Activated naive CD4-positive, alpha-beta T cell treated with anti-CD3 and anti-CD28 coated beads, Interleukin-2, amount 50 U/mL, for 24 hours (primary cell): ENCODE data around the gene DLGAP3.

Source experiments
- H3K27ac Mint-ChIP-seq: one replicate; pipeline ENCODE4 v1.8.0; 2021; ENCODE audit warnings: mild to moderate bottlenecking, mixed read lengths
- H3K27me3 Mint-ChIP-seq: one replicate; pipeline ENCODE4 v1.8.0; 2021; ENCODE audit warnings: mixed read lengths
- H3K36me3 Mint-ChIP-seq: one replicate; pipeline ENCODE4 v1.8.0; 2021; ENCODE audit warnings: mixed read lengths
- H3K4me1 Mint-ChIP-seq: one replicate; pipeline ENCODE4 v1.8.0; 2021; ENCODE audit warnings: mixed read lengths
- H3K4me3 Mint-ChIP-seq: one replicate; pipeline ENCODE4 v1.8.0; 2021; ENCODE audit warnings: mild to moderate bottlenecking, mixed read lengths
- H3K9me3 Mint-ChIP-seq: one replicate; pipeline ENCODE4 v1.8.0; 2021; ENCODE audit warnings: mixed read lengths

DLGAP3 gene

GRCh38 chr1:34845131-34845901 is 84.1 kb downstream of the DLGAP3 start:
- no peaks in the 10 kb centered on the region for H3K9me3 Mint-ChIP-seq
- no peaks in the 10 kb centered on the region for H3K27me3 Mint-ChIP-seq
- peaks cover 6% of the 10 kb centered on the region for H3K36me3 Mint-ChIP-seq
- H3K4me1 Mint-ChIP-seq: peaks cover 16% of the 10 kb centered on the region
- H3K27ac Mint-ChIP-seq: no peak overlapping the region
- no peak overlapping the region for H3K4me3 Mint-ChIP-seq

GRCh38 chr1:34844252-34844634 is 85.2 kb downstream of the DLGAP3 start:
- no peaks in the 10 kb centered on the region for H3K27me3 Mint-ChIP-seq
- no peak overlapping the region for H3K4me3 Mint-ChIP-seq
- no peak overlapping the region for H3K27ac Mint-ChIP-seq
- H3K36me3 Mint-ChIP-seq: peaks cover 5% of the 10 kb centered on the region
- H3K4me1 Mint-ChIP-seq: peaks cover 16% of the 10 kb centered on the region
- no peaks in the 10 kb centered on the region for H3K9me3 Mint-ChIP-seq

- peaks cover 4% of the 10 kb centered on the region for H3K36me3 Mint-ChIP-seq
- no peaks in the 10 kb centered on the region for H3K27me3 Mint-ChIP-seq
- H3K4me1 Mint-ChIP-seq: peaks cover 15% of the 10 kb centered on the region
- no peak overlapping the region for H3K4me3 Mint-ChIP-seq
- no peaks in the 10 kb centered on the region for H3K9me3 Mint-ChIP-seq
- no peak overlapping the region for H3K27ac Mint-ChIP-seq
Observed at GRCh38 chr1:34843392-34844251, 85.8 kb downstream of the DLGAP3 start.

DNA sequence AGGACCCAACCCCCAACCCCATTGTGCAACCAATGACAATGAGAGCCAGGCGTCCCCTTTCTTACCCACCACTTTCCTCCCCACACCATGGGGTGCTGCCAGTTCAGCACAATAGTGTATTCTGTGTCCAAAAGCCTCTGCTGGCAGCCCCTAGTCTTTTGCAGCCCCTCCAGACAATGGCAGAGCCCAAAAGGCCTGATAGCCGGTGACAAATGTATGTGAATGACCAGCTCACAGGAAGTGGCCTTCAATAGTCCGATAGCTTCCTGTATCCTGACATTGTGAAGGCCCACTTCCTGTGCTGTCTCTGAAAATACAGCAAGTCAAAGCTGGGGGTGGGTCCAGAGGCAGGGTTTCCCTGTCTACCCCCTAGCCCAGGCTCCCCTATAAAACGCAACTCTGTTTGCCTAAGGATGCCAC is 86.5 kb downstream of the DLGAP3 start:
- H3K27ac Mint-ChIP-seq: no peak overlapping the region
- H3K4me1 Mint-ChIP-seq: peaks cover 8% of the 10 kb centered on the region
- H3K27me3 Mint-ChIP-seq: no peaks in the 10 kb centered on the region
- H3K9me3 Mint-ChIP-seq: no peaks in the 10 kb centered on the region
- no peak overlapping the region for H3K4me3 Mint-ChIP-seq
- H3K36me3 Mint-ChIP-seq: peaks cover 2% of the 10 kb centered on the region

- no peak overlapping the region for H3K4me3 Mint-ChIP-seq
- no peaks in the 10 kb centered on the region for H3K27me3 Mint-ChIP-seq
- H3K27ac Mint-ChIP-seq: no peak overlapping the region
- no peaks in the 10 kb centered on the region for H3K9me3 Mint-ChIP-seq
- H3K36me3 Mint-ChIP-seq: peaks cover 4% of the 10 kb centered on the region
- peaks cover 7% of the 10 kb centered on the region for H3K4me1 Mint-ChIP-seq
Observed at GRCh38 chr1:34842073-34842472, 87.4 kb downstream of the DLGAP3 start.

- no peak overlapping the region for H3K4me3 Mint-ChIP-seq
- peaks cover 4% of the 10 kb centered on the region for H3K36me3 Mint-ChIP-seq
- peaks cover 7% of the 10 kb centered on the region for H3K4me1 Mint-ChIP-seq
- no peak overlapping the region for H3K27ac Mint-ChIP-seq
- no peaks in the 10 kb centered on the region for H3K9me3 Mint-ChIP-seq
- no peaks in the 10 kb centered on the region for H3K27me3 Mint-ChIP-seq
Observed at GRCh38 chr1:34840426-34840825, 89.0 kb downstream of the DLGAP3 start.

DNA sequence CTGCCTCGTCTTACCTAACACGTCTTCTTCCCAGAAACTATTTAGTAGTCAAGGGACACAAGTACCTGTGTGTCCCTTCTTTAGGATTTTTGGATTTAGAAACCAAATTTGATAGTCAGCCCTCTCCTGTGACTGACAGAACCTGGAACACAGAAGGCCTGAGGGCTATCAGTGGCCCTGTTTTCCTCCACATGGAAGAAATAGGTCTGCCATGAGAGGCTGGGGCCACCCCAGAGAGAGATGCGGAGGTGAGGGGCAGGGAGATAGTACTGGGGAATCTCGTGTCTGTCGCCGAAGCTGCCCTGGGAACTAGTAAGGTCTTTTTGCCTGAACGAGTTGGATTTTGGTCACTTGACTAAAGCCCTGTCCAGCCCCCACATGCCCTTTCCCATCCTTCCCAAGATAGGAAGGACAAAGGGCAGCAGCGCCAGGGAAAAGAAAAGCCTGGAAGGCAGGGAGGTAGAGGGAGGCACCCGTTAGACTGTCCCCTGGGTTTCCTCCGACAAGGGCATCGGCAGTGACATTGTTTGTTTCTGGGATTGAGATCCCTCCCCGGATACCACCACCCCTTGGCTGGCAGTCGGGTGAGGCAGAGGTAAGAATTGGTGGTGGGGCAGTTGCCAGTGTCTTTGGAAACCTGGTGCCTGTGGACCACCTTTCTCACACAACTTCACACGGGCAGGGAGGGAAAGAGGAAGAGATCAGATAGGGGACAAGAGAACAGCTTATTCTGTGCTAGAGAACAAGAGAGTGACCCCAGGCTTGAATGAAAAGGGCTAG is 89.7 kb downstream of the DLGAP3 start:
- peaks cover 7% of the 10 kb centered on the region for H3K4me1 Mint-ChIP-seq
- H3K27ac Mint-ChIP-seq: no peak overlapping the region

GRCh38 chr1:34833711-34834110 is 95.7 kb downstream of the DLGAP3 start:
- Mint-ChIP-seq H3K27me3 (no peaks in the 10 kb centered on the region), H3K36me3 (peaks cover 2% of the 10 kb centered on the region), H3K4me1 (no peaks in the 10 kb centered on the region), H3K9me3 (no peaks in the 10 kb centered on the region), H3K27ac (no peak overlapping the region), H3K4me3 (no peak overlapping the region)

More for the DNA sequence above, 89.7 kb downstream of the DLGAP3 start:
- Mint-ChIP-seq H3K4me3 (no peak overlapping the region), H3K36me3 (peaks cover 4% of the 10 kb centered on the region), H3K9me3 (no peaks in the 10 kb centered on the region), H3K27me3 (no peaks in the 10 kb centered on the region)

DNA sequence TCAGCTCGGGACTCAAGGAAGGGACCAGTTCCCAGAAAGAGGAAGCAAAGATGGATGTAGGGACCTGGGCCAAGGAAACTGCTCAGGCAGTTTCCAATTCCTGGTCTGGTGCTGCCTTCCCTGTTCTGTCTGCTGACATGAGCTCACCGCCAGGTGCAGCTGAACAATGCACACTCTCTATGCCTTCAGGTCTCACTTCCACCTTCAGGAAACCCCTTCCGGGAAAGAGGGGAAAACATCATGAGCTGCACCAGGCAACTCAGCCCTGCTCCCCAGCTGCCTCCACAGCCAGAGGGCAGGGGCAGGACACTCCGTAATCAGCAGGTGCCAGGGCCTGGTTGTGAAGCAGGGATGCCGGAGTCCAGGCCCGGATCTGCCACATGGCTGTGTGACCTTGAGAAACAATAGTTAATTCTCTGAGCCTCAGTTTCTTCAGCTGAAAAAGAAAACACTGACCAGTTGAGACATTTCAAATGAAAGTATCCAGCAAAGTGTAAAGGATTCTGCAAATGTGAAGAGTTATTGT is 97.7 kb downstream of the DLGAP3 start:
- H3K27me3 Mint-ChIP-seq: no peaks in the 10 kb centered on the region
- H3K9me3 Mint-ChIP-seq: no peaks in the 10 kb centered on the region
- no peaks in the 10 kb centered on the region for H3K36me3 Mint-ChIP-seq
- no peak overlapping the region for H3K4me3 Mint-ChIP-seq
- H3K27ac Mint-ChIP-seq: no peak overlapping the region
- H3K4me1 Mint-ChIP-seq: no peaks in the 10 kb centered on the region

DNA sequence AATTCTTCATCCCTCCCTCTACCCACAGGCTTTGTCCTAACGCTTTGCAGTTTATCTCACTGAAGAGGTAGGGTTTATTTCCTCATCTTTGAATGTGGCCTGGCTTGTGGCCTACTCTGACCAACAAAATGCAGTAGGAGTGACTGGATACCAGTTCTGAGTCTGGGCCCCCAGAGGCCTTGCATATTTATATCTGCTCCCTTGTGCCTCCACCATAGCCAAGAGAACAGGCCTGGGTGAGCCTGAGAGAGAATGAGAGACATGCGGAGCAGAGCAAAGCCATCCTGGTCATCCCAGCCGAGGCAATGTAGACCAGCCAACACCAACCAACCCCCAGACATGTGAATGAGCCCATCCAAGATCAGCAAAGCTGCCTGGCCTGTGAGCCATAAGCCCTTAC is 100.2 kb downstream of the DLGAP3 start:
- no peaks in the 10 kb centered on the region for H3K9me3 Mint-ChIP-seq
- H3K27me3 Mint-ChIP-seq: no peaks in the 10 kb centered on the region

DNA sequence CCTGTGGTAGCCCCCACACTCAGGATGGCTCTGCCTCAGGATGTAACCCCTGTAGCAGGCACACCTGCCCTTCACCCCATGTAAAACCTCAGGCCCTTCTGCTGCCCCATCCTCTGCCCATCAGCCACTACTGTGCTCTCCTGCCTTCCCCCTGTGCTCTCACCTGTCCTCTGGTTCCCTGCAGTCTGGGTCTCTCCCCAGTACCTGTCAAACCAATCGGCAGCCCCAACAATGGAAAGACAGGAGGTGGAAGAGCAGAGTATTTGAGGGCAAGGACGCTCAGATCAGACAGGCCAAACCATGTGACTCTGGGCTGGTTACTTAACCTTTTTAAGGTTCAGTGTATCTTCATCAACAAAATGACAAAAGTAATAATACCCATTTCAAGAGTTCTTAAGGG is 100.8 kb downstream of the DLGAP3 start:
- Mint-ChIP-seq H3K4me1 (no peaks in the 10 kb centered on the region), H3K9me3 (no peaks in the 10 kb centered on the region), H3K36me3 (no peaks in the 10 kb centered on the region), H3K27ac (no peak overlapping the region), H3K4me3 (no peak overlapping the region), H3K27me3 (no peaks in the 10 kb centered on the region)

More for the DNA sequence above, 100.2 kb downstream of the DLGAP3 start:
- Mint-ChIP-seq H3K4me1 (no peaks in the 10 kb centered on the region), H3K27ac (no peak overlapping the region), H3K36me3 (no peaks in the 10 kb centered on the region), H3K4me3 (no peak overlapping the region)

DNA sequence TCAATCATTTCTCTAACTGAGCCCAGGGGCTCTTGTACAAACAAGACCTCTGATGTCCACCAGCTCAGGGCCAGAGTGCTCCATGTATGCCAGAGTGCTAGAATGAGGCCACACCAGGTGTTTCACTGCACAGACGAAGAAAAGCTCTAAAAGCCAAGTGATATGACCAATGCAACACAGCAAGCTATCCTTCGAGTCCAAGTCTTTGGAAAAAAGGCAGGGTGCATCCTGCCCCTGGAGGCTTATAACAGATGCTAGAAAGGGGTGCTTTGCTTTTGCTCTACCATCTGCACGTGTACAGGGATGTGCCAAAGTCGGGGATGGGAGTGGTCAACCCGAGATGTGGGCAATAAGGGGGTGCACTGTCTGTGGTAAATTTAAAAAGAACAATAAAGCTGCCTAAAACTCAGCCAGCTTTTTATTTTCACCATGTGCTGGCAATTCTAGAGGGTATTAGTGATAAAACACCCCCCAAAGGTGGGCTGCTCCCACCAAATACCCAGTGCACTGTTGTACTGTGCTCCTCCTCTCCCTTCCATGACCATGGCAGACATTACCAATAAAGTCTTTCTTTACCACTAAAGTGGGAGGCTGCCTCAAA is 102.0 kb downstream of the DLGAP3 start:
- Mint-ChIP-seq H3K4me1 (no peaks in the 10 kb centered on the region), H3K4me3 (no peak overlapping the region)

GRCh38 chr1:34825455-34826091 is 103.9 kb downstream of the DLGAP3 start:
- Mint-ChIP-seq H3K27ac (no peak overlapping the region), H3K4me3 (no peak overlapping the region), H3K9me3 (no peaks in the 10 kb centered on the region), H3K36me3 (no peaks in the 10 kb centered on the region), H3K27me3 (no peaks in the 10 kb centered on the region), H3K4me1 (no peaks in the 10 kb centered on the region)

More for the DNA sequence above, 102.0 kb downstream of the DLGAP3 start:
- H3K9me3 Mint-ChIP-seq: no peaks in the 10 kb centered on the region
- H3K27me3 Mint-ChIP-seq: no peaks in the 10 kb centered on the region
- H3K27ac Mint-ChIP-seq: no peak overlapping the region
- H3K36me3 Mint-ChIP-seq: no peaks in the 10 kb centered on the region

DNA sequence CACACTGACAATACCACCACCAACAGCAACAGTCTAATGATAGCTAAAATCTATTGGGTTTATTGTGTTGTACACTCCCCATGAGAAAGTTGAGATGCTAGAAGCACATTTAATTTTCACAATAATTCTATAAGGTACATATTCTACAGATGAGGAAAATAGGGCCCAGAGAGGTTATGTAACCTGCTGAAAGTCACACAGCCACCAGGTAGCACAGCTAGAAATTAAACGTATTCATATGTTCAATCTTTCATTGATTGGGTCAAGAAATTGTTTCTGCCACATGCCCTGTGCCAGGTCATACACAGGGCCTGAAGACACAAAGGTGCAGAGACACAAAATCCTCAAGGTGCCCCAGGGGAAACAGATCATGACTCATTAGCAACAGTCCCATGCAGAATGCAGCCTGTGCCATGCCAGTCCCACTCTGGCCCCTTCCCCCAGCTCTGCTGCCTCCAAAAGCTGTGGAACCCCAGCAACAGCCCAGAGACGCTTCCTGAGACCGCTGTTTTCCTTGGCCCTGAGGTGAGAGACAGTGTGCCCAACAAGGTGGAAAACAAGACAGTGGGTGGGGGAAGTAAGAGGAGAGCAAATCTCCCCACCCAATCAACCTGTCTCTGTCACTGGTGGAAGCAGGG is 104.5 kb downstream of the DLGAP3 start:
- no peak overlapping the region for H3K4me3 Mint-ChIP-seq
- H3K9me3 Mint-ChIP-seq: no peaks in the 10 kb centered on the region
- no peak overlapping the region for H3K27ac Mint-ChIP-seq
- no peaks in the 10 kb centered on the region for H3K4me1 Mint-ChIP-seq
- H3K36me3 Mint-ChIP-seq: no peaks in the 10 kb centered on the region
- no peaks in the 10 kb centered on the region for H3K27me3 Mint-ChIP-seq
